Activated naive CD8-positive, alpha-beta T cell treated with anti-CD3 and anti-CD28 coated beads, Interleukin-2, amount 50 U/mL, for 24 hours (primary cell): ENCODE measurements around the gene CAMTA1.

Experiments used
- ATAC-seq: fragments of 150-1000 bp; cut with Tn5 transposase; one replicate; pipeline ENCODE4 v1.10.0; 2021
- DNase-seq: peaks from one replicate; pipeline ENCODE4 v3.0.0; 2021
- H3K27ac Mint-ChIP-seq: one replicate; pipeline ENCODE4 v1.8.0; 2021; ENCODE audit warnings: mild to moderate bottlenecking, mixed read lengths
- H3K27me3 Mint-ChIP-seq: one replicate; pipeline ENCODE4 v1.8.0; 2021; ENCODE audit warnings: mixed read lengths
- H3K36me3 Mint-ChIP-seq: one replicate; pipeline ENCODE4 v1.8.0; 2021; ENCODE audit warnings: low read depth, mixed read lengths
- H3K4me1 Mint-ChIP-seq: one replicate; pipeline ENCODE4 v1.8.0; 2021; ENCODE audit warnings: mixed read lengths
- H3K4me3 Mint-ChIP-seq: one replicate; pipeline ENCODE4 v1.8.0; 2021; ENCODE audit warnings: mild to moderate bottlenecking, moderate library complexity, mixed read lengths
- H3K9me3 Mint-ChIP-seq: one replicate; pipeline ENCODE4 v1.8.0; 2021; ENCODE audit warnings: mixed read lengths

Gene CAMTA1

GRCh38 chr1:6905331-6905730 lies 120.1 kb downstream of the CAMTA1 start:
- Mint-ChIP-seq H3K9me3 (no peaks in the 10 kb centered on the region), H3K27me3 (peaks cover 4% of the 10 kb centered on the region), H3K4me3 (no peak overlapping the region), H3K36me3 (no peaks in the 10 kb centered on the region), H3K4me1 (peaks cover 8% of the 10 kb centered on the region), H3K27ac (no peak overlapping the region)
- ATAC-seq (no peak), DNase-seq (no peak)

- ATAC-seq, result no peak
- H3K4me3 Mint-ChIP-seq, result no peak overlapping the region
Observed at GRCh38 chr1:6905790-6906189, 120.5 kb downstream of the CAMTA1 start.

GRCh38 chr1:6906783-6907182 lies 121.5 kb downstream of the CAMTA1 start:
- DNase-seq (no peak), ATAC-seq (no peak)
- no peak overlapping the region for H3K4me3 Mint-ChIP-seq
- no peak overlapping the region for H3K27ac Mint-ChIP-seq
- peaks cover 8% of the 10 kb centered on the region for H3K4me1 Mint-ChIP-seq
- no peaks in the 10 kb centered on the region for H3K9me3 Mint-ChIP-seq
- peaks cover 4% of the 10 kb centered on the region for H3K27me3 Mint-ChIP-seq
- no peaks in the 10 kb centered on the region for H3K36me3 Mint-ChIP-seq

More at GRCh38 chr1:6905790-6906189, 120.5 kb downstream of the CAMTA1 start:
- Mint-ChIP-seq H3K4me1 (peaks cover 8% of the 10 kb centered on the region), H3K36me3 (no peaks in the 10 kb centered on the region), H3K27me3 (peaks cover 4% of the 10 kb centered on the region), H3K27ac (no peak overlapping the region), H3K9me3 (no peaks in the 10 kb centered on the region)
- no peak for DNase-seq

GRCh38 chr1:6907201-6907600 lies 121.9 kb downstream of the CAMTA1 start:
- Mint-ChIP-seq H3K4me1 (peaks cover 5% of the 10 kb centered on the region), H3K27ac (no peak overlapping the region), H3K27me3 (peaks cover 6% of the 10 kb centered on the region), H3K36me3 (no peaks in the 10 kb centered on the region), H3K9me3 (no peaks in the 10 kb centered on the region), H3K4me3 (no peak overlapping the region)
- DNase-seq (no peak), ATAC-seq (no peak)

GRCh38 chr1:6907676-6908434 lies 122.6 kb downstream of the CAMTA1 start:
- DNase-seq (no peak), ATAC-seq (no peak)
- Mint-ChIP-seq H3K4me1 (peaks cover 2% of the 10 kb centered on the region), H3K4me3 (no peak overlapping the region), H3K9me3 (no peaks in the 10 kb centered on the region), H3K27me3 (peaks cover 6% of the 10 kb centered on the region), H3K27ac (no peak overlapping the region), H3K36me3 (no peaks in the 10 kb centered on the region)

GRCh38 chr1:6909401-6909800 lies 124.1 kb downstream of the CAMTA1 start:
- Mint-ChIP-seq H3K4me1 (peaks cover 2% of the 10 kb centered on the region), H3K36me3 (no peaks in the 10 kb centered on the region), H3K9me3 (no peaks in the 10 kb centered on the region), H3K27me3 (peaks cover 14% of the 10 kb centered on the region), H3K4me3 (no peak overlapping the region), H3K27ac (no peak overlapping the region)
- no peak for DNase-seq
- ATAC-seq, result no peak

- peaks cover 2% of the 10 kb centered on the region for H3K4me1 Mint-ChIP-seq
- no peak overlapping the region for H3K4me3 Mint-ChIP-seq
- H3K27me3 Mint-ChIP-seq, result peaks cover 14% of the 10 kb centered on the region
- no peak for ATAC-seq
- no peaks in the 10 kb centered on the region for H3K9me3 Mint-ChIP-seq
- H3K36me3 Mint-ChIP-seq, result no peaks in the 10 kb centered on the region
- no peak overlapping the region for H3K27ac Mint-ChIP-seq
- DNase-seq, result no peak
Observed at GRCh38 chr1:6909857-6910256, 124.6 kb downstream of the CAMTA1 start.

GRCh38 chr1:6911021-6911941 lies 126.0 kb downstream of the CAMTA1 start:
- ATAC-seq, result no peak
- no peak overlapping the region for H3K27ac Mint-ChIP-seq

GRCh38 chr1:6911974-6912373 lies 126.7 kb downstream of the CAMTA1 start:
- no peak overlapping the region for H3K4me3 Mint-ChIP-seq
- no peak overlapping the region for H3K27ac Mint-ChIP-seq

More at GRCh38 chr1:6911021-6911941, 126.0 kb downstream of the CAMTA1 start:
- Mint-ChIP-seq H3K27me3 (peaks cover 17% of the 10 kb centered on the region), H3K9me3 (no peaks in the 10 kb centered on the region), H3K4me1 (peaks cover 2% of the 10 kb centered on the region), H3K36me3 (no peaks in the 10 kb centered on the region), H3K4me3 (no peak overlapping the region)
- DNase-seq, result no peak

GRCh38 chr1:6912518-6912917 lies 127.3 kb downstream of the CAMTA1 start:
- Mint-ChIP-seq H3K27ac (no peak overlapping the region), H3K27me3 (peaks cover 30% of the 10 kb centered on the region)
- DNase-seq, result no peak

More at GRCh38 chr1:6911974-6912373, 126.7 kb downstream of the CAMTA1 start:
- Mint-ChIP-seq H3K9me3 (no peaks in the 10 kb centered on the region), H3K27me3 (peaks cover 24% of the 10 kb centered on the region), H3K36me3 (no peaks in the 10 kb centered on the region), H3K4me1 (peaks cover 2% of the 10 kb centered on the region)
- no peak for ATAC-seq
- no peak for DNase-seq

GRCh38 chr1:6913086-6913485 lies 127.8 kb downstream of the CAMTA1 start:
- Mint-ChIP-seq H3K9me3 (no peaks in the 10 kb centered on the region), H3K4me1 (no peaks in the 10 kb centered on the region), H3K27ac (no peak overlapping the region), H3K36me3 (no peaks in the 10 kb centered on the region), H3K4me3 (no peak overlapping the region), H3K27me3 (peaks cover 30% of the 10 kb centered on the region)
- no peak for ATAC-seq
- no peak for DNase-seq

More at GRCh38 chr1:6912518-6912917, 127.3 kb downstream of the CAMTA1 start:
- Mint-ChIP-seq H3K4me1 (peaks cover 2% of the 10 kb centered on the region), H3K4me3 (no peak overlapping the region), H3K9me3 (no peaks in the 10 kb centered on the region), H3K36me3 (no peaks in the 10 kb centered on the region)
- no peak for ATAC-seq

GRCh38 chr1:6914706-6915105 lies 129.5 kb downstream of the CAMTA1 start:
- no peak overlapping the region for H3K4me3 Mint-ChIP-seq
- no peaks in the 10 kb centered on the region for H3K9me3 Mint-ChIP-seq
- no peaks in the 10 kb centered on the region for H3K4me1 Mint-ChIP-seq
- no peak overlapping the region for H3K27ac Mint-ChIP-seq
- H3K27me3 Mint-ChIP-seq, result peaks cover 27% of the 10 kb centered on the region
- ATAC-seq (no peak), DNase-seq (no peak)
- no peaks in the 10 kb centered on the region for H3K36me3 Mint-ChIP-seq

GRCh38 chr1:6915999-6916565 lies 130.8 kb downstream of the CAMTA1 start:
- no peak overlapping the region for H3K27ac Mint-ChIP-seq
- no peaks in the 10 kb centered on the region for H3K36me3 Mint-ChIP-seq
- ATAC-seq (no peak), DNase-seq (no peak)
- no peaks in the 10 kb centered on the region for H3K4me1 Mint-ChIP-seq
- no peak overlapping the region for H3K4me3 Mint-ChIP-seq
- H3K9me3 Mint-ChIP-seq, result no peaks in the 10 kb centered on the region
- peaks cover 27% of the 10 kb centered on the region for H3K27me3 Mint-ChIP-seq

- Mint-ChIP-seq H3K27me3 (peaks cover 24% of the 10 kb centered on the region), H3K4me3 (no peak overlapping the region), H3K36me3 (no peaks in the 10 kb centered on the region), H3K4me1 (no peaks in the 10 kb centered on the region), H3K9me3 (no peaks in the 10 kb centered on the region), H3K27ac (no peak overlapping the region)
- no peak for DNase-seq
- ATAC-seq, result no peak
Observed at GRCh38 chr1:6917067-6917466, 131.8 kb downstream of the CAMTA1 start.
